GM12874 (cell line): Measurements from ENCODE around the gene AGPAT3.

Experiments used
- TF ChIP-seq, protein P1 (sequence below): IDR thresholded peaks from 2 replicates; pipeline ENCODE4 v1.5.1; 2011; ENCODE audit warnings: low read depth, mild to moderate bottlenecking, control low read depth, low read length, moderate library complexity; ENCODE audit not compliant: insufficient read depth

The AGPAT3 gene

DNA sequence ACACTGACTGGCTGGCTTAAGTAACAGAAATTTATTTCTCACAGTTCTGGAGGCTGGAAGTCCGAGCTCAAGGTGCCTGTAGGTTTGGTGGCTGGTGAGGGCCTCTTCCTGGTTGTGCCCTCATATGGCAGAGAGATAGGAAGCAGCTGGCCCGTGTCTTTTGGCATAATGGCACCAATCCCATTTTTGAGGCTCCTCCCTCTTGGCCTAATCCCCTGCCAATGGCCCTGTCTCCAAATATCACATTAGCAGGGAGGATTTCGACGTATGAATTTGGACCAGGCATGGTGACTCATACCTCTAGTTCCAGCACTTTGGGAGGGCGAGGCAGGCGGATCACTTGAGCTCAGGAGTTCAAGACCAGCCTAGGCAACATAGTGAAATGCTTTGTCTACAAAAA, 37.4 kb downstream of the AGPAT3 start:
- TF ChIP-seq, protein P1, sequence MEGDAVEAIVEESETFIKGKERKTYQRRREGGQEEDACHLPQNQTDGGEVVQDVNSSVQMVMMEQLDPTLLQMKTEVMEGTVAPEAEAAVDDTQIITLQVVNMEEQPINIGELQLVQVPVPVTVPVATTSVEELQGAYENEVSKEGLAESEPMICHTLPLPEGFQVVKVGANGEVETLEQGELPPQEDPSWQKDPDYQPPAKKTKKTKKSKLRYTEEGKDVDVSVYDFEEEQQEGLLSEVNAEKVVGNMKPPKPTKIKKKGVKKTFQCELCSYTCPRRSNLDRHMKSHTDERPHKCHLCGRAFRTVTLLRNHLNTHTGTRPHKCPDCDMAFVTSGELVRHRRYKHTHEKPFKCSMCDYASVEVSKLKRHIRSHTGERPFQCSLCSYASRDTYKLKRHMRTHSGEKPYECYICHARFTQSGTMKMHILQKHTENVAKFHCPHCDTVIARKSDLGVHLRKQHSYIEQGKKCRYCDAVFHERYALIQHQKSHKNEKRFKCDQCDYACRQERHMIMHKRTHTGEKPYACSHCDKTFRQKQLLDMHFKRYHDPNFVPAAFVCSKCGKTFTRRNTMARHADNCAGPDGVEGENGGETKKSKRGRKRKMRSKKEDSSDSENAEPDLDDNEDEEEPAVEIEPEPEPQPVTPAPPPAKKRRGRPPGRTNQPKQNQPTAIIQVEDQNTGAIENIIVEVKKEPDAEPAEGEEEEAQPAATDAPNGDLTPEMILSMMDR, result no peak

DNA sequence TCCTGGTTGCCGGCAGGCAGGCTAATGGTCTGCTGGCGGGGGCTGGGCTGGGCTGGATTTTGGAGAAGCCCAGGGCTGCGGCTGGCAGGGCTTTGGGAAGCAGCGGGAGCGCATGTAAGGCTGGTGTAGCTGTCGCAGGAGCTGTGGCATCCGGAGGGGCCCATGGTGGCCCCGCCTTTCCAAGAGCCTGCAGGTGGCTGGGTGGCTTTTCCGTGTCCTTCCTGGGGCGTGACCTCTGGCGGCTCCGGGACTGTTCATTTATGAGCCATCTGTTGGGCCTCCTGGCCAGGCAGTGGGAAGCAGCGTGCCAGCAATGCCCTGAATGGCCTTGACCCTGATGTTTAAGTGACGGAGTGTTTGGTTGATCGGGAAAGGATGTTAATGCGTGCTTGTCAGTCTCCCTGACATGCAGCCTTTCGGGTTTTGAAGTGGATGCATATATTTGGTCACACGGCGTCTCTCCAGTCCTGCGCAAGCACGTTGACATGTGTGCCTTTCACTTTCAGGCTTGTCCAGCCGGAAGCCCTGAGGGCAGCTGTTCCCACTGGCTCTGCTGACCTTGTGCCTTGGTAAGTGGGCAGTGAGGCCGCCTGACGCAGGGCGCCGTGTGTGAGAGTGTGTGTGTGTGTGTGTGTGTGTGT, 38.5 kb downstream of the AGPAT3 start:
- TF ChIP-seq, protein P1, result no peak

DNA sequence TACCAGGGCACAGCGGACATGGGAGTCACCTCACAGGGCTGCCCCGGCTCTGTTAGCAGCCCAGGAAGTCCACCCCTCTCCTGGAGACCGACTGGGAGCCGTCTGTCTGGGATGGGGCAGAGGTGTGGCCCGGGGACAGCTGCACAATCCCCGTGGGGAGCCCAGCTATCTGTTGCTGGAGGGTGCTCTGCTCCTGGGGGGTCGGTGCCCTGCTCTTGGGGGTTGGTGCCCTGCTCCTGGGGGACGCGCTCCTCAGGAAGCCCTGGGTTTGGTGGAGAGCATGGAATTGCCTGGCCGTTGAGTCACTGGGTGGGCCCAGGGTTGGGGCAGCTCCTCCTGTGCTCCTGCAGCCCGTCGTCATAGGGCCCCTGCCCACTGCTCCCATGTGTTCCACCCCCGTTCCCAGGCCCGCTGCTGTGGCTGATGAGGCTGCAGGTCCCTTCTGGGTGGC, 39.3 kb downstream of the AGPAT3 start:
- TF ChIP-seq, protein P1, result no peak

DNA sequence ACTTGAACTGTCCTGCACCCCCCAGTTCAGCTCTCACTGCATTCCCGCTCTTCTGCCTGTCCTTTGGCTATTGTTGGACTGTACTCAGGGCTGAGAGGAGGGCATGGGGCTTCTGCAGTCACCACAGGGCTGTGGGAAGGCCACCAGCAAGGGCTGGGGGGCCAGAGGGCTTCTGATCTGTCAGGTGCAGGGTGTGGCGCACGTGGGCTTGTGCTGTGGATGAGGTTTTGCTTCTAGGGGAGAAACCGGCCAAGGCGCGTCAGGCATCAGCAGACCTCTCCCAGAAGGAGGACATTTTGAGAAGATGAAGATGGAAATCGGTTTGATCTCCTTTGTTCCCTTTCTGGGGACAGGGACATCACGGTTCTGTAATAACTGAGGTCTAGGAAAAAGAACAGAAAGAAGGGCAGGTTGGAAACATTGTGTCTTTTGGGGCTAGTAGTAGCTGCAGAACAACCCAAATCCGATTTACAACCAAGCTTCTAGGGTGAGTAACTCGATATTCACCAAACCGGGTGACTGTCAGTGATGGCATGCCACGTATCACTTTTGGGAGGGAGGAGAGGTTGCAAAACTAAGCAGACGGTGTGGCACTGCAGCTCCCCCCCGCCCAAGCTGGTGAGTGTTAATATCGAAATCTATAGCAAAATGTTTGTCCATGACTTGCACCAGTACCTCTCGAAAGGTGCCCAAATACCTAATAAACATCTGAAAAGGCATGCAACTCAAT, 40.9 kb downstream of the AGPAT3 start:
- TF ChIP-seq, protein P1, result no peak

DNA sequence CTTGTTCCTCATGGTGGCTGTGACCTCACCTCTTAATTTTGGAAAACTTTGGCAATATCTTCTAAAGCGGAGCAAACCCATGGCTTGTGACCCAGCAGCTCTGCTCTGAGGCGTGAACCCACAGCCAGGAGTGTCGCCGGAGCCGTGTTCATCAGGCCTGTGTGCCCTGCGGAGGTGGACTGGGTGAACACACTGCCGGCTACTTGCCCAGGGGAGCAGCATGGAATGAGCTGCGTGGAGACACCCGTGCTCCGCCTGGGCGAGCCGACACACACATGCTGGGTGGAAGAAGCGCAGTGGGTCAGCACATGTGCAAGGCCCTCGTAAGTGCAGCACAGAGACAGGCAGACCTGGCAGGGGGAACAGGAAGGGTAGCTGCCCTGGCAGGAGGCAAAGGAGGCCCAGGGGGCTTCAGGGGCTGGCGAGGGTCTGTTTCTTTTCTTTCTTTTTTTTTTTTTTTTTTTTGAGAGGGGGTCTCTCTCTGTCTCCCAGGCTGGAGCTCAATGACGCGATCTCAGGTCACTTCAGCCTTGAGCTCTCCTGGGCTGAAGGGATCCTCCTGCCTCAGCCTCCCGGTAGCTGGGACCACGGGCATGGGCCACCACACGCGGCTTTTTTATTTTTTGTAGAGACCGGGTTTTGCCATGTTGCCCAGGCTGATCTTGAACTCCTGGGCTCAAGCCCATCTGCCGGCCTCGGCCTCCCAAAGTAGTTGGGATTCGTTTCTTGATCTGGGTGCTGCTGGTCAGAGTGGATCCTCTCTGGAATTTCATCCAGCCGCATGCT, 41.8 kb downstream of the AGPAT3 start:
- TF ChIP-seq, protein P1, result no peak

DNA sequence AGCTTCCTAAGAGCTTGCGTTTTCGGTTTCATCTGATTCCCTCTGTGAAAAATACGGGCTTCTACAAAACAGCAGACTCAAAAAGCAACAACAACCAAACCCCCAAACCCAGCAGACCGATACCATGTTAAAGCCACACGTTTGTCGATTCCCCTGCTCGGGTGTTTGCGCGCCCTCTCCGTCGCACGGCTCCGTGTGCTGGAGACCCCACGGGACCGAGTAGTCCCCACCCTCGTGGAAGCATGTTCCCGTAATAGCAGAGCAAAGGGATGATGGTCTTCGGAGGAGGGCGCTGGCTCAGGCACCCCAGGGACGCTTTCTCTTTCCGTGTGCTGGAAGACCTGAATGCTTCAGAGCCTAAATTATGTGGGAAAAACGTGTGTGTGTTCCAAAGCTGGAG, 42.7 kb downstream of the AGPAT3 start:
- TF ChIP-seq, protein P1, result no peak

DNA sequence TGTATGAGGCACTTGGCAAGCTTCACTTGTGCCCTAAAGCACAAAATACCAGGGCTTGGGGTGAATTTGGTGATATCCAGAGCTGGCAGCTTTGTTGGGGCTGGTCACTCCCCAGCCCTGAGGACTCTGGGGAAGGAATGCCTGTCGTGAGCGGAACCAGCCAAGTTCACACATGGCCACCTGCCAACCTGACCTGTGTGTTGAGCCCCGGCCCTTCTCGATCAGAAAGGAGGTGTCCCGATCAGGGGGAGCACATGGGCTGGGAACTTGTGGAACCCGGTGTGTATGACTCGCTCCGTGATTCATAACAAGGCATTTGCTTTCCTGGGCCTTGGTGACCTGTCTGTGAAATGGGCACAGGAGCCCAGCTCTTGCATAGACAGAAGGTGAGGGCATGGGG, 43.1 kb downstream of the AGPAT3 start:
- TF ChIP-seq, protein P1, result no peak
